Colonic mucosa (tissue), 4 donors: Measurements from ENCODE around the gene TOB2. TPM values are rescaled to one million over a fixed set of nuclear protein-coding genes. Genes with fewer than 3 reads are reported as not detected.
A peak's percentile ranks its signal among the peaks of the same experiment; 100 is the strongest.
"Not testable (repeated sequence)": the region's sequence is repeated elsewhere in the genome, so short reads cannot be mapped to it uniquely, and the experiment has no call there.

Experiments used
- DNase-seq: peaks from one replicate; pipeline ENCODE4 v3.0.0-alpha.2; 2020
- H3K27ac ChIP-seq: fragments of 200-600 bp; one replicate; pipeline ENCODE4 v1.8.0; 2021
- H3K27me3 ChIP-seq: fragments of 200-600 bp; one replicate; pipeline ENCODE4 v1.8.0; 2021
- H3K36me3 ChIP-seq: fragments of 200-600 bp; one replicate; pipeline ENCODE4 v1.8.0; 2021
- H3K4me1 ChIP-seq: fragments of 200-600 bp; one replicate; pipeline ENCODE4 v1.8.0; 2021; ENCODE audit warnings: mild to moderate bottlenecking
- H3K4me3 ChIP-seq: fragments of 200-600 bp; one replicate; pipeline ENCODE4 v1.8.0; 2021
- H3K9ac ChIP-seq, 2 donors: one replicate each; pipeline ENCODE4 v1.7.0; 2013; ENCODE audit warnings: control low read depth in 2 of 2, low read depth in 2 of 2, low read length in 2 of 2
- H3K9me3 ChIP-seq: fragments of 200-600 bp; one replicate; pipeline ENCODE4 v1.8.0; 2021
- CTCF ChIP-seq: fragments of 200-600 bp; IDR thresholded peaks from one replicate; pipeline ENCODE4 v1.8.0; 2022; ENCODE audit warnings: antibody characterized with exemption, mild to moderate bottlenecking
- intact Hi-C: fragments of 100-400 bp; cut with DNase I; formaldehyde crosslinking; loops from one replicate; pipeline ENCODE4 v1.14.1; 2022
- total RNA-seq, 2 donors: library from RNA; stranded (reverse); fragmentation: NEBNext Ultra II Directional in 1 of 2; extraction: Animal tissue kit (Norgen Biotek cat#: 25700) in 1 of 2; gene quantifications; one replicate each; pipeline ENCODE4 v1.2.1, GENCODE V29; 2021
- donor health status: healthy.
- donor health status: DM: no; HTN: no; CAD: no.
- donor health status: DM: no; HTN: no; CAD: no.

TOB2 gene
- total RNA-seq, 2 donors from 2014 or later, result 63.2 to 66.1 TPM

GRCh38 chr22:41445129-41446056, 1.2 kb downstream of the TOB2 start:
- Histone ChIP-seq H3K4me3 (peak overlapping the region; percentile 89), H3K9me3 (no peaks in the 10 kb centered on the region), H3K27me3 (no peaks in the 10 kb centered on the region), H3K9ac (peak overlapping the region; percentile 100), H3K36me3 (no peaks in the 10 kb centered on the region), H3K4me1 (peaks cover 11% of the 10 kb centered on the region), H3K27ac (peak overlapping the region; percentile 99)
- TF ChIP-seq CTCF, result no peak
- intact Hi-C loops, result loop anchor here (5.0 kb wide), 1 partner anchor 158 kb away; the partner anchor contains the start of gene RANGAP1
- DNase-seq, result peak; percentile 45

GRCh38 chr22:41444360-41445128, 2.1 kb downstream of the TOB2 start:
- peak overlapping the region; percentile 100 for H3K9ac ChIP-seq
- no peaks in the 10 kb centered on the region for H3K27me3 ChIP-seq
- peak; percentile 95 for DNase-seq
- peaks cover 11% of the 10 kb centered on the region for H3K4me1 ChIP-seq
- TF ChIP-seq CTCF, result no peak
- H3K27ac ChIP-seq, result peak overlapping the region; percentile 99
- intact Hi-C loops, result loop anchor here (5.0 kb wide), 1 partner anchor 157 kb away; the partner anchor contains the start of gene RANGAP1
- no peaks in the 10 kb centered on the region for H3K9me3 ChIP-seq
- peak overlapping the region; percentile 89 for H3K4me3 ChIP-seq
- no peaks in the 10 kb centered on the region for H3K36me3 ChIP-seq

GRCh38 chr22:41442240-41442792, 4.3 kb downstream of the TOB2 start:
- Histone ChIP-seq H3K4me1 (peaks cover 11% of the 10 kb centered on the region), H3K27me3 (no peaks in the 10 kb centered on the region), H3K9me3 (no peaks in the 10 kb centered on the region), H3K36me3 (peaks cover 2% of the 10 kb centered on the region), H3K9ac (no peak overlapping the region), H3K4me3 (no peak overlapping the region), H3K27ac (no peak overlapping the region)
- intact Hi-C loops, result no loop called here
- DNase-seq, result no peak
- no peak for TF ChIP-seq CTCF

- Histone ChIP-seq H3K4me1 (peaks cover 11% of the 10 kb centered on the region), H3K36me3 (peaks cover 20% of the 10 kb centered on the region)
- H3K27ac ChIP-seq, H3K9ac ChIP-seq, H3K9me3 ChIP-seq, DNase-seq, H3K27me3 ChIP-seq, intact Hi-C loops, H3K4me3 ChIP-seq: not testable (repeated sequence)
Observed at GRCh38 chr22:41440511-41440910, 6.1 kb downstream of the TOB2 start.

GRCh38 chr22:41437198-41437597, 9.4 kb downstream of the TOB2 start:
- peaks cover under 1% of the 10 kb centered on the region for H3K4me1 ChIP-seq

More at GRCh38 chr22:41437198-41437597, 9.4 kb downstream of the TOB2 start:
- intact Hi-C loops, result no loop called here
- no peak overlapping the region for H3K9ac ChIP-seq
- no peaks in the 10 kb centered on the region for H3K9me3 ChIP-seq
- no peak overlapping the region for H3K4me3 ChIP-seq
- DNase-seq, result no peak
- H3K36me3 ChIP-seq, result peaks cover 24% of the 10 kb centered on the region
- no peak overlapping the region for H3K27ac ChIP-seq
- no peak for TF ChIP-seq CTCF
- no peaks in the 10 kb centered on the region for H3K27me3 ChIP-seq
